ENCODE results near the gene ACACB. TPM values are rescaled to one million over a fixed set of nuclear protein-coding genes. Genes with fewer than 3 reads are reported as not detected.

Gene ACACB
- total and polyA plus RNA-seq, 2 experiments from 2014 or later = 6.2 to 15.4 TPM

DNA sequence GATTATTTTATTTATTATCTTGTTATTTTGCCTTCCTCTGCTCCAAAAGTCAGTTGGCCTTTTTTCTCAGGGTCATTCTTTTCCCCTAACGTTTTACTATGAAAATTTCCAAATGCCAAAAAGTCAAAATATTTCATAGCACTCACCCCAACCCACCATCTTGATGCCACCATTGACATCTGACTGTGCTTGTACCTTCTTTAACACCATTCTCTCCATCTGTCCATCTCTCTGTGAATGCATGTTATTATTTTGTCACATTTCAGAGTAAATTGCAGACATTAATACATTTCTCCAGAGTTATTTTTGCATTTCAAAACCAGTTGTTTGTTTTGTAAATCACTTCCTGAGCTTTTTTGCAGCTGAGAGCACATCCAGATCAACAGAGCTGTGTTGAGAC, 154.1 kb downstream of the ACACB start:
- H3K36me3 Mint-ChIP-seq (ENCODE audit: low read depth) = peaks cover 4% of the 10 kb centered on the region; the same call in 2 of the 3 replicates
- peaks cover 8% of the 10 kb centered on the region for H3K4me1 Mint-ChIP-seq
- Histone ChIP-seq H3K36me3 (ENCODE audit: insufficient read depth) (no peaks in the 10 kb centered on the region), H3K27me3 (ENCODE audit: insufficient read depth) (no peaks in the 10 kb centered on the region), H3K4me2 (no peak overlapping the region), H4K20me1 (replicated peaks; ENCODE audit: insufficient read depth) (no peaks in the 10 kb centered on the region), H3K9me2 (ENCODE audit: insufficient read depth) (no peaks in the 10 kb centered on the region), H2AFZ (no peak overlapping the region), H3K4me3 (no peak overlapping the region), H3K27ac (ENCODE audit: low read depth) (no peak overlapping the region), H3F3A (replicated peaks; ENCODE audit: low read depth) (no peaks in the 10 kb centered on the region), H3K4me1 (ENCODE audit: insufficient read depth) (no peaks in the 10 kb centered on the region), H3K79me2 (replicated peaks; ENCODE audit: insufficient read depth) (no peaks in the 10 kb centered on the region)
- no peak overlapping the region for H3K4me3 Mint-ChIP-seq
- DNase-seq (ENCODE audit: low spot score) = no peak
- peaks cover 13% of the 10 kb centered on the region for H3K27me3 Mint-ChIP-seq (ENCODE audit: insufficient read depth, low read depth, poor library complexity)
- TF ChIP-seq EZH2phosphoT487 (IDR thresholded peaks at IDR 0.05; ENCODE audit: unreplicated experiment) = no peak
- TF ChIP-seq ZNF114 (CRISPR knock-in tag; IDR thresholded peaks at IDR 0.05) = no peak
- TF ChIP-seq, protein P1, sequence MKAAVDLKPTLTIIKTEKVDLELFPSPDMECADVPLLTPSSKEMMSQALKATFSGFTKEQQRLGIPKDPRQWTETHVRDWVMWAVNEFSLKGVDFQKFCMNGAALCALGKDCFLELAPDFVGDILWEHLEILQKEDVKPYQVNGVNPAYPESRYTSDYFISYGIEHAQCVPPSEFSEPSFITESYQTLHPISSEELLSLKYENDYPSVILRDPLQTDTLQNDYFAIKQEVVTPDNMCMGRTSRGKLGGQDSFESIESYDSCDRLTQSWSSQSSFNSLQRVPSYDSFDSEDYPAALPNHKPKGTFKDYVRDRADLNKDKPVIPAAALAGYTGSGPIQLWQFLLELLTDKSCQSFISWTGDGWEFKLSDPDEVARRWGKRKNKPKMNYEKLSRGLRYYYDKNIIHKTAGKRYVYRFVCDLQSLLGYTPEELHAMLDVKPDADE (IDR thresholded peaks at IDR 0.05) = no peak
- TF ChIP-seq JUNB (IDR thresholded peaks at IDR 0.05; ENCODE audit: unreplicated experiment) = no peak
- no peak for TF ChIP-seq ZNF462 (CRISPR knock-in tag; IDR thresholded peaks at IDR 0.05)
- no peak for TF ChIP-seq NANOG (IDR thresholded peaks at IDR 0.05; ENCODE audit: borderline replicate concordance)
- no peak for TF ChIP-seq POLR2AphosphoS5 (IDR thresholded peaks at IDR 0.05; ENCODE audit: low read depth)
- TF ChIP-seq, protein P2, sequence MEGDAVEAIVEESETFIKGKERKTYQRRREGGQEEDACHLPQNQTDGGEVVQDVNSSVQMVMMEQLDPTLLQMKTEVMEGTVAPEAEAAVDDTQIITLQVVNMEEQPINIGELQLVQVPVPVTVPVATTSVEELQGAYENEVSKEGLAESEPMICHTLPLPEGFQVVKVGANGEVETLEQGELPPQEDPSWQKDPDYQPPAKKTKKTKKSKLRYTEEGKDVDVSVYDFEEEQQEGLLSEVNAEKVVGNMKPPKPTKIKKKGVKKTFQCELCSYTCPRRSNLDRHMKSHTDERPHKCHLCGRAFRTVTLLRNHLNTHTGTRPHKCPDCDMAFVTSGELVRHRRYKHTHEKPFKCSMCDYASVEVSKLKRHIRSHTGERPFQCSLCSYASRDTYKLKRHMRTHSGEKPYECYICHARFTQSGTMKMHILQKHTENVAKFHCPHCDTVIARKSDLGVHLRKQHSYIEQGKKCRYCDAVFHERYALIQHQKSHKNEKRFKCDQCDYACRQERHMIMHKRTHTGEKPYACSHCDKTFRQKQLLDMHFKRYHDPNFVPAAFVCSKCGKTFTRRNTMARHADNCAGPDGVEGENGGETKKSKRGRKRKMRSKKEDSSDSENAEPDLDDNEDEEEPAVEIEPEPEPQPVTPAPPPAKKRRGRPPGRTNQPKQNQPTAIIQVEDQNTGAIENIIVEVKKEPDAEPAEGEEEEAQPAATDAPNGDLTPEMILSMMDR (conservative IDR thresholded peaks at IDR 0.05; ENCODE audit: low read depth in 2 of 2) = no peak
- no peak for TF ChIP-seq STAT1 (IDR thresholded peaks at IDR 0.05; ENCODE audit: unreplicated experiment)
- no peak for TF ChIP-seq REST (IDR thresholded peaks at IDR 0.05; ENCODE audit: unreplicated experiment)
- no peak for TF ChIP-seq EZH2 (IDR thresholded peaks at IDR 0.05; ENCODE audit: low read depth, unreplicated experiment)
- peaks cover 8% of the 10 kb centered on the region; the same call in 2 of the 3 replicates for H3K9me3 Mint-ChIP-seq
- no peak for ATAC-seq
- H3K27ac Mint-ChIP-seq = no peak overlapping the region

Data from GM23338 (cell line).